ENCODE measurements around the gene BANP. TPM values are rescaled to one million over a fixed set of nuclear protein-coding genes. Genes with fewer than 3 reads are reported as not detected.
A peak's percentile ranks its signal among the peaks of the same experiment; 100 is the strongest.

Gene BANP
- total RNA-seq, 1 experiment from 2014 or later = 34.5 TPM

DNA sequence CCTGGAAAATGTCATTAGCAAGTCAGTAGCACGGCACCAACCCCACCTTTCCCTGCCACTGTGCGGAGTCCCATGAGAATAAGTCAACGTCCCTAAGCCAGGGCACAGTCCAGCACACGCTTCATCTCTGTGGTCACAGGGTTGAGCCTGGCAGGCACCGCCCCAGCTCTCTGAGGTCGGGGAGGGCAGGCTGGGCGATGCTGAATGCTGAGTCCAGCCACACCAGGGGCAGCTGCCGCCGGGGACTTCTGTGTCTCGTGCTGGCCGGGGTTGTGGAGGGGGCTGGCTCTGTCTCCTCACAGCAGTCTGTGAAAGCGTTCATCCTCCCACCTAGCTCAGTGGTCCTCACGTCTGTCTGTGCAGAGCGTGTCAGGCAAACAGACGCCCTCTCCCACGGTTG is 53.2 kb downstream of the BANP start:
- ATAC-seq (no peak), DNase-seq (ENCODE audit: low spot score) (no peak)
- Mint-ChIP-seq H3K9me3 (peaks cover 23% of the 10 kb centered on the region), H3K4me1 (peaks cover 17% of the 10 kb centered on the region), H3K27ac (peak overlapping the region; percentile 4; the same call in 1 of the 2 replicates), H3K27me3 (ENCODE audit: low read depth) (no peaks in the 10 kb centered on the region), H3K4me3 (no peak overlapping the region), H3K36me3 (peaks cover 53% of the 10 kb centered on the region)
- TF ChIP-seq NR2C2 (CRISPR knock-in tag; IDR thresholded peaks at IDR 0.05) (no peak), JUN (CRISPR knock-in tag; IDR thresholded peaks at IDR 0.05) (no peak), ZNF138 (CRISPR knock-in tag; conservative IDR thresholded peaks at IDR 0.05) (no peak), IRF2 (CRISPR knock-in tag; IDR thresholded peaks at IDR 0.05; ENCODE audit: borderline replicate concordance, low read depth) (no peak), ESRRA (CRISPR knock-in tag; IDR thresholded peaks at IDR 0.05; ENCODE audit: borderline replicate concordance) (no peak), SP1 (CRISPR knock-in tag; conservative IDR thresholded peaks at IDR 0.05) (no peak), ZNF423 (CRISPR knock-in tag; IDR thresholded peaks at IDR 0.05) (no peak)
- TF ChIP-seq, protein P1, sequence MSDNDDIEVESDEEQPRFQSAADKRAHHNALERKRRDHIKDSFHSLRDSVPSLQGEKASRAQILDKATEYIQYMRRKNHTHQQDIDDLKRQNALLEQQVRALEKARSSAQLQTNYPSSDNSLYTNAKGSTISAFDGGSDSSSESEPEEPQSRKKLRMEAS (CRISPR knock-in tag; IDR thresholded peaks at IDR 0.05) = no peak
- TF ChIP-seq, protein P2, sequence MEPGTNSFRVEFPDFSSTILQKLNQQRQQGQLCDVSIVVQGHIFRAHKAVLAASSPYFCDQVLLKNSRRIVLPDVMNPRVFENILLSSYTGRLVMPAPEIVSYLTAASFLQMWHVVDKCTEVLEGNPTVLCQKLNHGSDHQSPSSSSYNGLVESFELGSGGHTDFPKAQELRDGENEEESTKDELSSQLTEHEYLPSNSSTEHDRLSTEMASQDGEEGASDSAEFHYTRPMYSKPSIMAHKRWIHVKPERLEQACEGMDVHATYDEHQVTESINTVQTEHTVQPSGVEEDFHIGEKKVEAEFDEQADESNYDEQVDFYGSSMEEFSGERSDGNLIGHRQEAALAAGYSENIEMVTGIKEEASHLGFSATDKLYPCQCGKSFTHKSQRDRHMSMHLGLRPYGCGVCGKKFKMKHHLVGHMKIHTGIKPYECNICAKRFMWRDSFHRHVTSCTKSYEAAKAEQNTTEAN (CRISPR knock-in tag; IDR thresholded peaks at IDR 0.05) = no peak
- TF ChIP-seq, protein P3, sequence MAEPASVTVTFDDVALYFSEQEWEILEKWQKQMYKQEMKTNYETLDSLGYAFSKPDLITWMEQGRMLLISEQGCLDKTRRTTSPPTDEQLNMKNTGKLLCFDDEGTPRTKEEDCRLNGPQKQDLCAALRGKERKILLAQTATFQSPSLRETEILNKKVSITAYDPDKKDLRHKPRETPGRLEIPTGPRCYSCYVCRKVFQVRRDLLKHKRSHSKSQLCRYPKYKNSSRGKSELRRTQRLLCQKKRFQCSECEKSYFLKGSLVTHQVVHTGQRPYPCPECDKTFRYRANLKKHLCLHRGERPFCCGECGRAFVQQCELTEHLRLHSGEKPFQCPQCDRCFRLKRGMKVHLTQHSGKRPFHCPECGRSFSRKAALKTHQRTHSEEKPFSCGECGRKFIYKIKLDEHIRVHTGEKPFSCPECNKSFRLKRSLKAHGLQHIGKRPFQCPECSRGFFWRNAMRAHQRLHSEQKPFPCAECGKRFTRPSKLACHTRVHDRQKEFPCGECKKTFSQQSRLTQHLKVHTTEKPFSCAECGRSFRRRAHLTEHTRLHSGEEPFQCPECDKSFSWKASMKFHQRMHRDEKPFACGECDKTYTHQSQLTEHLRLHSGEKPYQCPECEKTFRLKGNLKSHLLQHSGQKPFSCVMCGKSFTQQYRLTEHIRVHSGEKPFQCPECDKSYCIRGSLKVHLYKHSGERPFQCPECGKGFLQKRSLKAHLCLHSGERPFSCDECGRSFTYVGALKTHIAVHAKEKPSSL (CRISPR knock-in tag; conservative IDR thresholded peaks at IDR 0.05) = no peak
- ChIA-PET POLR2A (no interaction called here), CTCF (interaction anchor here (0.7 to 1.2 kb wide), 3 partner anchors 9 to 226 kb away, joined by 3 to 4 read pairs (median 3); no protein-coding TSS in a partner anchor)

DNA sequence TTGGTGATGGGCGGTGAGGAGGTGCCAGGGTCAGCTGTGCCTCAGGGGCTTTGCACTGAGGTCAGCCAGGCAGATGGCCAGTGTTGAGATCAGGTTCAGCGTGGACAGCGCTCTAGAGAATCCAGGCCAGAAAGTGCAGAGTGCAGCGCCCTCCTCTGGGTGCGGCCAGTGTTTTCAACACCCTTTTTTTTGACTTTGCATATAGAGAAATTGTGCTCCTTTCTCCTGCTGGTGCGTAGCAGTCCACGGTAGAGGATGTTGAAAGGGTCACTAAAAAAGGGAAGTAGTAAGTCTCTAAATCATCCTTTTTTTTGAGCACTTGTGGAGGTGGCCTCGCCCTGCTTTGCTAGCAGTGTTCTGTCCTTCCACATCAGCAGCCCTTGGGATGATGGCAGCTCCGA is 53.9 kb downstream of the BANP start:
- ChIA-PET CTCF (interaction anchor here (0.7 to 1.2 kb wide), 4 partner anchors 8 to 226 kb away, joined by 3 to 4 read pairs (median 3); no protein-coding TSS in a partner anchor), POLR2A (no interaction called here)
- H3K27me3 Mint-ChIP-seq (ENCODE audit: low read depth) = no peaks in the 10 kb centered on the region
- peaks cover 31% of the 10 kb centered on the region for H3K9me3 Mint-ChIP-seq
- DNase-seq (ENCODE audit: low spot score) (peak; percentile 63), ATAC-seq (peak; percentile 33)
- TF ChIP-seq, protein P4, sequence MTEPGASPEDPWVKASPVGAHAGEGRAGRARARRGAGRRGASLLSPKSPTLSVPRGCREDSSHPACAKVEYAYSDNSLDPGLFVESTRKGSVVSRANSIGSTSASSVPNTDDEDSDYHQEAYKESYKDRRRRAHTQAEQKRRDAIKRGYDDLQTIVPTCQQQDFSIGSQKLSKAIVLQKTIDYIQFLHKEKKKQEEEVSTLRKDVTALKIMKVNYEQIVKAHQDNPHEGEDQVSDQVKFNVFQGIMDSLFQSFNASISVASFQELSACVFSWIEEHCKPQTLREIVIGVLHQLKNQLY (CRISPR knock-in tag; IDR thresholded peaks at IDR 0.05) = no peak
- TF ChIP-seq, protein P5, sequence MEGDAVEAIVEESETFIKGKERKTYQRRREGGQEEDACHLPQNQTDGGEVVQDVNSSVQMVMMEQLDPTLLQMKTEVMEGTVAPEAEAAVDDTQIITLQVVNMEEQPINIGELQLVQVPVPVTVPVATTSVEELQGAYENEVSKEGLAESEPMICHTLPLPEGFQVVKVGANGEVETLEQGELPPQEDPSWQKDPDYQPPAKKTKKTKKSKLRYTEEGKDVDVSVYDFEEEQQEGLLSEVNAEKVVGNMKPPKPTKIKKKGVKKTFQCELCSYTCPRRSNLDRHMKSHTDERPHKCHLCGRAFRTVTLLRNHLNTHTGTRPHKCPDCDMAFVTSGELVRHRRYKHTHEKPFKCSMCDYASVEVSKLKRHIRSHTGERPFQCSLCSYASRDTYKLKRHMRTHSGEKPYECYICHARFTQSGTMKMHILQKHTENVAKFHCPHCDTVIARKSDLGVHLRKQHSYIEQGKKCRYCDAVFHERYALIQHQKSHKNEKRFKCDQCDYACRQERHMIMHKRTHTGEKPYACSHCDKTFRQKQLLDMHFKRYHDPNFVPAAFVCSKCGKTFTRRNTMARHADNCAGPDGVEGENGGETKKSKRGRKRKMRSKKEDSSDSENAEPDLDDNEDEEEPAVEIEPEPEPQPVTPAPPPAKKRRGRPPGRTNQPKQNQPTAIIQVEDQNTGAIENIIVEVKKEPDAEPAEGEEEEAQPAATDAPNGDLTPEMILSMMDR (IDR thresholded peaks at IDR 0.05) = peak; percentile 48
- peaks cover 61% of the 10 kb centered on the region for H3K36me3 Mint-ChIP-seq
- peaks cover 25% of the 10 kb centered on the region for H3K4me1 Mint-ChIP-seq
- H3K27ac Mint-ChIP-seq = peak overlapping the region; percentile 90
- H3K4me3 Mint-ChIP-seq = no peak overlapping the region

DNA sequence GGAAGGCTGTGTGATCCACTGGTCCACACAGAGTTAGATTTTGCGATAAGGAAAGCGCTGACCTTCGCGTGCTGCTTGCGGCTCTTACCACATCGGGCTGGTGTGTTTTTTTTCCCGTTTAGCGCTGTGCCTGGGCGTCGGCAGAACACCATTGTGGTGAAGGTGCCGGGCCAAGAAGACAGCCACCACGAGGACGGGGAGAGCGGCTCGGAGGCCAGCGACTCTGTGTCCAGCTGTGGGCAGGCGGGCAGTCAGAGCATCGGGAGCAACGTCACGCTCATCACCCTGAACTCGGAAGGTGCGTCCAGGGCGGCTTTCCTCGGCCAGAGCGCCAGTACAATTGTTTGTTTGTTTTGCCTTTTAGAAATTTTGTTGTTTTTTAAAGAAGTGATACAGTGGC is 54.7 kb downstream of the BANP start:
- POLR2A ChIA-PET = no interaction called here
- no peak for ATAC-seq
- peaks cover 69% of the 10 kb centered on the region for H3K36me3 Mint-ChIP-seq
- H3K27ac Mint-ChIP-seq = no peak overlapping the region
- H3K4me1 Mint-ChIP-seq = peaks cover 31% of the 10 kb centered on the region
- H3K4me3 Mint-ChIP-seq = no peak overlapping the region
- peaks cover 38% of the 10 kb centered on the region for H3K9me3 Mint-ChIP-seq
- no peak for DNase-seq (ENCODE audit: low spot score)
- CTCF ChIA-PET = interaction anchor here (1.1 kb wide), 1 partner anchor 134 kb away, joined by 3 read pairs; no protein-coding TSS in a partner anchor
- no peaks in the 10 kb centered on the region for H3K27me3 Mint-ChIP-seq (ENCODE audit: low read depth)
- TF ChIP-seq, protein P2 (CRISPR knock-in tag; IDR thresholded peaks at IDR 0.05) = no peak
- TF ChIP-seq ZNF232 (CRISPR knock-in tag; IDR thresholded peaks at IDR 0.05) = no peak
- TF ChIP-seq, protein P6, sequence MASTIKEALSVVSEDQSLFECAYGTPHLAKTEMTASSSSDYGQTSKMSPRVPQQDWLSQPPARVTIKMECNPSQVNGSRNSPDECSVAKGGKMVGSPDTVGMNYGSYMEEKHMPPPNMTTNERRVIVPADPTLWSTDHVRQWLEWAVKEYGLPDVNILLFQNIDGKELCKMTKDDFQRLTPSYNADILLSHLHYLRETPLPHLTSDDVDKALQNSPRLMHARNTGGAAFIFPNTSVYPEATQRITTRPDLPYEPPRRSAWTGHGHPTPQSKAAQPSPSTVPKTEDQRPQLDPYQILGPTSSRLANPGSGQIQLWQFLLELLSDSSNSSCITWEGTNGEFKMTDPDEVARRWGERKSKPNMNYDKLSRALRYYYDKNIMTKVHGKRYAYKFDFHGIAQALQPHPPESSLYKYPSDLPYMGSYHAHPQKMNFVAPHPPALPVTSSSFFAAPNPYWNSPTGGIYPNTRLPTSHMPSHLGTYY (CRISPR knock-in tag; IDR thresholded peaks at IDR 0.05) = no peak
- TF ChIP-seq ZNF219 (CRISPR knock-in tag; IDR thresholded peaks at IDR 0.05; ENCODE audit: borderline replicate concordance) = no peak
- TF ChIP-seq, protein P7, sequence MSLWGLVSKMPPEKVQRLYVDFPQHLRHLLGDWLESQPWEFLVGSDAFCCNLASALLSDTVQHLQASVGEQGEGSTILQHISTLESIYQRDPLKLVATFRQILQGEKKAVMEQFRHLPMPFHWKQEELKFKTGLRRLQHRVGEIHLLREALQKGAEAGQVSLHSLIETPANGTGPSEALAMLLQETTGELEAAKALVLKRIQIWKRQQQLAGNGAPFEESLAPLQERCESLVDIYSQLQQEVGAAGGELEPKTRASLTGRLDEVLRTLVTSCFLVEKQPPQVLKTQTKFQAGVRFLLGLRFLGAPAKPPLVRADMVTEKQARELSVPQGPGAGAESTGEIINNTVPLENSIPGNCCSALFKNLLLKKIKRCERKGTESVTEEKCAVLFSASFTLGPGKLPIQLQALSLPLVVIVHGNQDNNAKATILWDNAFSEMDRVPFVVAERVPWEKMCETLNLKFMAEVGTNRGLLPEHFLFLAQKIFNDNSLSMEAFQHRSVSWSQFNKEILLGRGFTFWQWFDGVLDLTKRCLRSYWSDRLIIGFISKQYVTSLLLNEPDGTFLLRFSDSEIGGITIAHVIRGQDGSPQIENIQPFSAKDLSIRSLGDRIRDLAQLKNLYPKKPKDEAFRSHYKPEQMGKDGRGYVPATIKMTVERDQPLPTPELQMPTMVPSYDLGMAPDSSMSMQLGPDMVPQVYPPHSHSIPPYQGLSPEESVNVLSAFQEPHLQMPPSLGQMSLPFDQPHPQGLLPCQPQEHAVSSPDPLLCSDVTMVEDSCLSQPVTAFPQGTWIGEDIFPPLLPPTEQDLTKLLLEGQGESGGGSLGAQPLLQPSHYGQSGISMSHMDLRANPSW (CRISPR knock-in tag; conservative IDR thresholded peaks at IDR 0.05; ENCODE audit: low read depth) = no peak
- TF ChIP-seq ELF4 (CRISPR knock-in tag; IDR thresholded peaks at IDR 0.05; ENCODE audit: low read depth) = no peak
- TF ChIP-seq, protein P8, sequence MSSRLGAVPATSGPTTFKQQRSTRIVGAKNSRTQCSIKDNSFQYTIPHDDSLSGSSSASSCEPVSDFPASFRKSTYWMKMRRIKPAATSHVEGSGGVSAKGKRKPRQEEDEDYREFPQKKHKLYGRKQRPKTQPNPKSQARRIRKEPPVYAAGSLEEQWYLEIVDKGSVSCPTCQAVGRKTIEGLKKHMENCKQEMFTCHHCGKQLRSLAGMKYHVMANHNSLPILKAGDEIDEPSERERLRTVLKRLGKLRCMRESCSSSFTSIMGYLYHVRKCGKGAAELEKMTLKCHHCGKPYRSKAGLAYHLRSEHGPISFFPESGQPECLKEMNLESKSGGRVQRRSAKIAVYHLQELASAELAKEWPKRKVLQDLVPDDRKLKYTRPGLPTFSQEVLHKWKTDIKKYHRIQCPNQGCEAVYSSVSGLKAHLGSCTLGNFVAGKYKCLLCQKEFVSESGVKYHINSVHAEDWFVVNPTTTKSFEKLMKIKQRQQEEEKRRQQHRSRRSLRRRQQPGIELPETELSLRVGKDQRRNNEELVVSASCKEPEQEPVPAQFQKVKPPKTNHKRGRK (CRISPR knock-in tag; IDR thresholded peaks at IDR 0.05; ENCODE audit: borderline replicate concordance) = no peak

All from WTC11 (cell line).